H1 (cell line): ENCODE results near the gene CEP78. TPM values are rescaled to one million over a fixed set of nuclear protein-coding genes. Genes with fewer than 3 reads are reported as not detected.

ENCODE experiments used
- CTCF ChIA-PET: fragments of 300-600 bp; sonication (Branson Sonifier 250); formaldehyde crosslinking; loops from one replicate; lab custom pipeline; 2021; ENCODE audit not compliant: partially characterized antibody; lab: Charles Lee
- POLR2A ChIA-PET: fragments of 300-600 bp; sonication (Branson Sonifier 250); formaldehyde crosslinking; loops from one replicate; lab custom pipeline; 2021; ENCODE audit warnings: inconsistent platforms; ENCODE audit not compliant: partially characterized antibody; lab: Charles Lee
- DNase-seq, 2 experiments: peaks; one replicate each; pipeline versions ENCODE4 v3.0.0 to v3.0.0-alpha.2; 2010 to 2022; ENCODE audit warnings: low spot score in 2 of 2, low read depth in 1 of 2, mixed read lengths in 1 of 2
- FAIRE-seq: peaks from 2 replicates; lab custom pipeline; 2011; peaks lifted over from hg19 to GRCh38; lab: Jason Lieb, UNC
- H2AFZ ChIP-seq: 2 replicates; pipeline ENCODE4 v1.8.1; 2012; ENCODE audit warnings: low read length, inconsistent platforms
- H2AK5ac ChIP-seq: 2 replicates; pipeline ENCODE4 v1.6.1; 2013; ENCODE audit warnings: low read depth, low read length
- H2BK120ac ChIP-seq: replicated peaks from 2 replicates; pipeline ENCODE3; 2013; ENCODE audit warnings: low read depth, low read length, inconsistent platforms
- H2BK12ac ChIP-seq: 2 replicates; pipeline ENCODE4 v1.6.1; 2013; ENCODE audit warnings: low read depth, low read length
- H2BK15ac ChIP-seq: 2 replicates; pipeline ENCODE4 v1.6.1; 2013; ENCODE audit warnings: low read length
- H2BK20ac ChIP-seq: 2 replicates; pipeline ENCODE4 v1.6.1; 2013; ENCODE audit warnings: low read length
- H2BK5ac ChIP-seq: 2 replicates; pipeline ENCODE4 v1.6.1; 2013; ENCODE audit warnings: low read depth, low read length
- H3K14ac ChIP-seq: 2 replicates; pipeline ENCODE4 v1.6.1; 2013; ENCODE audit warnings: inconsistent platforms; ENCODE audit not compliant: insufficient read length
- H3K18ac ChIP-seq: 2 replicates; pipeline ENCODE4 v1.6.1; 2013; ENCODE audit warnings: low read length; ENCODE audit errors: extremely low read depth
- H3K23ac ChIP-seq: 2 replicates; pipeline ENCODE4 v1.6.1; 2013; ENCODE audit warnings: inconsistent platforms; ENCODE audit not compliant: insufficient read length
- H3K23me2 ChIP-seq: 2 replicates; pipeline ENCODE4 v1.6.1; 2013; ENCODE audit warnings: low read depth, low read length
- H3K27ac ChIP-seq: 2 replicates; pipeline ENCODE4 v1.6.1; 2011; ENCODE audit warnings: low read depth, low read length, inconsistent platforms
- H3K27me3 ChIP-seq, 4 experiments: replicated peaks in 1 of 4; 1 replicate in 1 of 4; 2 replicates in 3 of 4; pipeline versions ENCODE4 v1.6.1 to v1.8.1; 2011 to 2013; ENCODE audit warnings: low read length in 3 of 4, mild to moderate bottlenecking in 3 of 4, inconsistent platforms in 2 of 4, mixed read lengths in 2 of 4, moderate library complexity in 1 of 4; ENCODE audit not compliant: control insufficient read depth in 3 of 4, insufficient read depth in 3 of 4; ENCODE audit errors: extremely low read depth in 1 of 4
- H3K36me3 ChIP-seq, 4 experiments: 2 replicates each; pipeline versions ENCODE4 v1.6.1 to v1.8.1; 2011 to 2013; ENCODE audit warnings: mild to moderate bottlenecking in 4 of 4, low read length in 3 of 4, moderate library complexity in 2 of 4, control low read depth in 1 of 4, inconsistent platforms in 1 of 4; ENCODE audit not compliant: insufficient read depth in 4 of 4, control insufficient read depth in 2 of 4
- H3K4ac ChIP-seq: replicated peaks from 2 replicates; pipeline ENCODE3; 2013; ENCODE audit warnings: low read length, low read depth, mixed read lengths, inconsistent platforms; ENCODE audit not compliant: insufficient read length
- H3K4me1 ChIP-seq, 4 experiments: replicated peaks in 1 of 4; 1 replicate in 1 of 4; 2 replicates in 3 of 4; pipeline versions ENCODE4 v1.6.1 to v1.8.1; 2011 to 2013; ENCODE audit warnings: low read length in 3 of 4, inconsistent platforms in 2 of 4, mixed read lengths in 1 of 4; ENCODE audit not compliant: insufficient read depth in 4 of 4, control insufficient read depth in 3 of 4
- H3K4me2 ChIP-seq, 2 experiments: 2 replicates each; pipeline versions ENCODE4 v1.6.1 to v1.8.1; 2011 to 2013; ENCODE audit warnings: low read depth in 2 of 2, low read length in 2 of 2, control low read depth in 1 of 2, inconsistent platforms in 1 of 2, mild to moderate bottlenecking in 1 of 2; ENCODE audit not compliant: insufficient read depth in 1 of 2
- H3K4me3 ChIP-seq, 4 experiments: fragments of 200-600, 300-600 bp in 1 of 4; sonication (generic), shearing (Covaris generic), sonication (Bioruptor Twin) in 1 of 4; 2 replicates each; pipeline versions ENCODE4 v1.5.1 to v1.8.1; 2011 to 2016; ENCODE audit warnings: low read length in 4 of 4, low read depth in 3 of 4, control low read depth in 2 of 4, inconsistent platforms in 2 of 4, mild to moderate bottlenecking in 2 of 4, mixed read lengths in 1 of 4, moderate library complexity in 1 of 4; ENCODE audit not compliant: insufficient read depth in 2 of 4; ENCODE audit errors: extremely low read depth in 1 of 4
- H3K56ac ChIP-seq: replicated peaks from 2 replicates; pipeline ENCODE3; 2013; ENCODE audit warnings: low read depth, mild to moderate bottlenecking, mixed read lengths, low read length, inconsistent platforms; ENCODE audit not compliant: insufficient read length
- H3K79me1 ChIP-seq: 2 replicates; pipeline ENCODE4 v1.6.1; 2013; ENCODE audit warnings: low read depth, low read length, control low read depth
- H3K79me2 ChIP-seq, 2 experiments: 2 replicates each; pipeline versions ENCODE4 v1.6.1 to v1.8.1; 2012 to 2013; ENCODE audit warnings: low read length in 2 of 2, mild to moderate bottlenecking in 2 of 2, inconsistent platforms in 1 of 2; ENCODE audit not compliant: insufficient read depth in 2 of 2, control insufficient read depth in 1 of 2
- H3K9ac ChIP-seq, 4 experiments: replicated peaks in 1 of 4; 1 replicate in 1 of 4; 2 replicates in 3 of 4; pipeline versions ENCODE4 v1.6.1 to v1.8.1; 2011 to 2013; ENCODE audit warnings: low read depth in 3 of 4, low read length in 3 of 4, control low read depth in 2 of 4, mild to moderate bottlenecking in 2 of 4, moderate library complexity in 2 of 4, inconsistent platforms in 1 of 4; ENCODE audit errors: extremely low read depth in 1 of 4
- H3K9me3 ChIP-seq, 2 experiments: 2 replicates each; pipeline versions ENCODE4 v1.6.1 to v1.8.1; 2012 to 2013; ENCODE audit warnings: mild to moderate bottlenecking in 2 of 2, moderate library complexity in 2 of 2, control low read depth in 1 of 2, inconsistent platforms in 1 of 2, low read depth in 1 of 2, low read length in 1 of 2, mixed read lengths in 1 of 2; ENCODE audit not compliant: insufficient read depth in 2 of 2
- H4K20me1 ChIP-seq, 2 experiments: replicated peaks in 1 of 2; 2 replicates each; pipeline versions ENCODE3 to v1.8.1; 2011 to 2013; ENCODE audit warnings: inconsistent platforms in 2 of 2, low read length in 2 of 2, mild to moderate bottlenecking in 1 of 2; ENCODE audit not compliant: insufficient read depth in 2 of 2, control insufficient read depth in 1 of 2
- H4K5ac ChIP-seq: 2 replicates; pipeline ENCODE4 v1.6.1; 2013; ENCODE audit warnings: low read length, low read depth, mixed read lengths, inconsistent platforms; ENCODE audit not compliant: insufficient read length
- H4K8ac ChIP-seq: 2 replicates; pipeline ENCODE4 v1.8.0; 2013; ENCODE audit warnings: mild to moderate bottlenecking, moderate library complexity, low read length, inconsistent platforms; ENCODE audit not compliant: insufficient read depth; ENCODE audit errors: extremely low read depth
- H4K91ac ChIP-seq: replicated peaks from 2 replicates; pipeline ENCODE3; 2013; ENCODE audit warnings: low read length, mixed read lengths, inconsistent platforms; ENCODE audit not compliant: insufficient read length
- ASH2L ChIP-seq: fragments of 200-600, 300-600 bp; sonication (generic); IDR thresholded peaks from one replicate; pipeline ENCODE4 v1.7.1; 2017; ENCODE audit warnings: low read length
- CBX5 ChIP-seq: fragments of 300-800, 300-1000 bp; sonication (generic); IDR thresholded peaks from 2 replicates; pipeline ENCODE4 v1.7.1; 2016; ENCODE audit warnings: antibody characterized with exemption, low read length, low read depth
- EZH2 ChIP-seq: fragments of 200-600 bp; sonication (generic); IDR thresholded peaks from 2 replicates; pipeline ENCODE4 v1.7.1; 2012; ENCODE audit warnings: low read depth, mild to moderate bottlenecking, moderate library complexity, low read length, inconsistent platforms; ENCODE audit not compliant: severe bottlenecking
- JUN ChIP-seq: IDR thresholded peaks from 2 replicates; pipeline ENCODE4 v1.6.1; 2011; ENCODE audit warnings: low read depth, mild to moderate bottlenecking, improper control_type of control experiment, low read length
- JUND ChIP-seq: IDR thresholded peaks from 2 replicates; pipeline ENCODE4 v1.6.1; 2011; ENCODE audit warnings: mild to moderate bottlenecking, improper control_type of control experiment, low read length
- KDM1A ChIP-seq: fragments of 200-600, 300-600 bp; sonication (generic); IDR thresholded peaks from 2 replicates; pipeline ENCODE4 v1.7.1; 2016; ENCODE audit warnings: mild to moderate bottlenecking, low read length, borderline replicate concordance
- NANOG ChIP-seq: IDR thresholded peaks from 2 replicates; pipeline ENCODE4 v1.6.1; 2011; ENCODE audit warnings: low read length, low read depth, mild to moderate bottlenecking, inconsistent platforms; ENCODE audit not compliant: insufficient read depth, poor library complexity, severe bottlenecking
- POU5F1 ChIP-seq: IDR thresholded peaks from 2 replicates; pipeline ENCODE4 v1.6.1; 2011; ENCODE audit warnings: low read depth, mild to moderate bottlenecking, low read length, moderate library complexity
- RAD21 ChIP-seq, 2 experiments: IDR thresholded peaks in 1 of 2; conservative IDR thresholded peaks in 1 of 2; 2 replicates each; pipeline ENCODE4 v1.6.1; 2011; ENCODE audit warnings: low read depth in 2 of 2, low read length in 2 of 2, improper control_type of control experiment in 1 of 2, inconsistent platforms in 1 of 2, mild to moderate bottlenecking in 1 of 2, moderate library complexity in 1 of 2
- RFX5 ChIP-seq: IDR thresholded peaks from 2 replicates; pipeline ENCODE4 v1.6.1; 2011; ENCODE audit warnings: low read depth, low read length, improper control_type of control experiment, borderline replicate concordance
- SP1 ChIP-seq: IDR thresholded peaks from 2 replicates; pipeline ENCODE4 v1.6.1; 2011; ENCODE audit warnings: low read depth, low read length
- SP2 ChIP-seq: IDR thresholded peaks from 2 replicates; pipeline ENCODE4 v1.6.1; 2012; ENCODE audit warnings: mild to moderate bottlenecking, low read length, inconsistent platforms
- WGBS, 2 experiments: shearing (Covaris generic) in 1 of 2; methylation state at CpG; one replicate each; pipeline versions ENCODE4 v1.1.6 to v1.1.7; 2013 to 2015; ENCODE audit warnings: low lambda C conversion rate in 2 of 2, mixed read lengths in 2 of 2, inconsistent platforms in 1 of 2, low coverage in 1 of 2, missing lambda C conversion rate in 1 of 2; ENCODE audit not compliant: insufficient replicate concordance in 2 of 2, insufficient coverage in 1 of 2, insufficient read length in 1 of 2; ENCODE audit errors: extremely low coverage in 1 of 2, missing lambda C conversion rate in 1 of 2; 5-methylcytosine and 5-hydroxymethylcytosine counted together
- polyA plus RNA-seq, 7 experiments: library from polyadenylated mRNA; depleted of rRNA in 3 of 7; stranded (reverse) in 5 of 7; unstranded in 2 of 7; fragments of >200 nt in 5 of 7; fragments of 200-250 nt in 2 of 7; gene quantifications; 1 replicate in 5 of 7; 2 replicates in 1 of 7; 4 replicates in 1 of 7; pipeline versions ENCODE4 v1.2.1 to v1.2.3, GENCODE V29; 2011 to 2013; ENCODE audit warnings: missing spikeins in 2 of 7, mixed read lengths in 2 of 7
- total RNA-seq: library from RNA; stranded (reverse); fragmentation: NEBNext Ultra II Directional; extraction: Animal tissue kit (Norgen Biotek cat#: 25700); gene quantifications from 2 replicates; pipeline ENCODE4 v1.2.1, GENCODE V29; 2021

CEP78 gene
- total and polyA plus RNA-seq, 2 of the 8 experiments (the other 6 are each of a cell fraction or from before 2014, with no cell fraction given), result 10.3 to 40.9 TPM

- Histone ChIP-seq H3K27me3 (no peaks in the 10 kb centered on the region), H3K4ac (no peak overlapping the region), H3K4me3 (peak overlapping the region; percentile 87 to 93 (median 90)), H4K8ac (no peak overlapping the region), H3K36me3 (peaks cover 12 to 45% (median 32%) of the 10 kb centered on the region in 4 experiments), H2BK12ac (no peak overlapping the region), H4K20me1 (peaks cover 9 to 13% of the 10 kb centered on the region in 2 experiments), H3K23ac (no peak overlapping the region), H3K27ac (no peak overlapping the region), H2BK120ac (no peak overlapping the region), H2BK20ac (no peak overlapping the region), H3K79me1 (peaks cover 4% of the 10 kb centered on the region), H3K18ac (no peak overlapping the region; the same call in 1 of the 2 replicates), H3K79me2 (peaks cover 15 to 59% of the 10 kb centered on the region in 2 experiments), H2BK5ac (no peak overlapping the region; the same call in 1 of the 2 replicates), H3K9me3 (no peaks in the 10 kb centered on the region), H2BK15ac (no peak overlapping the region), H3K9ac (peak overlapping the region; percentile 96 to 99 (median 98)), H2AFZ (no peak overlapping the region), H3K14ac (no peak overlapping the region), H3K4me2 (peak overlapping the region; percentile 78 to 87), H2AK5ac (no peak overlapping the region), H3K23me2 (peaks cover 7% of the 10 kb centered on the region; the same call in 1 of the 2 replicates), H4K5ac (no peak overlapping the region), H3K4me1 (peaks cover 8 to 16% (median 12%) of the 10 kb centered on the region in 4 experiments; a peak in 6 of 7 replicates), H4K91ac (no peak overlapping the region), H3K56ac (no peak overlapping the region)
- DNase-seq (peak in 1 of 2 experiments; percentile 45), FAIRE-seq (no peak)
- POLR2A ChIA-PET, result interaction anchor here (0.8 to 27.8 kb wide), 21 partner anchors 11 to 1282 kb away, joined by 3 to 936 read pairs (median 8); partner anchors contain the start of genes CEP78 and GNAQ
- CTCF ChIA-PET, result interaction anchor here (1.3 to 3.2 kb wide), 4 partner anchors 11 to 36 kb away, joined by 4 to 21 read pairs (median 6); no protein-coding TSS in a partner anchor
- 4% methylated on average over 13 of the region's 16 CpGs; no CpG with 5 or more reads in 1 of the 2 experiments for WGBS, 2 experiments
- TF ChIP-seq JUND, result no peak
- no peak for TF ChIP-seq SP2
- TF ChIP-seq EZH2, result no peak
- TF ChIP-seq RAD21 (IDR thresholded peaks at IDR 0.05 in 1 of 2, conservative IDR thresholded peaks at IDR 0.05 in 1 of 2; ENCODE audit: low read depth in 2 of 2, low read length in 2 of 2), result no peak
- TF ChIP-seq CBX5, result no peak
- TF ChIP-seq RFX5, result no peak
- TF ChIP-seq ASH2L, result no peak
- no peak for TF ChIP-seq POU5F1
- TF ChIP-seq JUN, result no peak
- TF ChIP-seq KDM1A, result no peak
- no peak for TF ChIP-seq NANOG
- no peak for TF ChIP-seq SP1
These were observed 62.3 kb downstream of the CEP78 start for GRCh38 chr9:78298046-78298765.
